Psoas muscle (tissue), 7 donors: ENCODE results near the gene ACR. TPM values are rescaled to one million over a fixed set of nuclear protein-coding genes. Genes with fewer than 3 reads are reported as not detected.

ENCODE experiments used
- polyA plus RNA-seq, 3 donors: library from polyadenylated mRNA; stranded (reverse); fragments of 200-250 nt; gene quantifications; one replicate each; pipeline ENCODE4 v1.2.3, GENCODE V29; 2013
- total RNA-seq, 4 donors: library from RNA; stranded (reverse); fragmentation: NEBNext Ultra II Directional in 2 of 4; extraction: Animal tissue kit (Norgen Biotek cat#: 25700) in 2 of 4; gene quantifications; one replicate each; pipeline versions ENCODE4 v1.2.1 to v1.2.4, GENCODE V29; 2021 to 2023
- donor health status: healthy with polysubstance abuse.
- donor health status: DM: no; HTN: no; CAD: no; lungs with moderate emphysema.
- donor health status: Bipolar disorder and iron deficiency.
- donor health status: healthy.
- donor health status: DM: no; HTN: no; CAD: no.
- donor health status: DM: no; HTN: no; CAD: no.
- donor health status: DM: yes; HTN: yes; CAD: no.

Gene ACR
- total and polyA plus RNA-seq, 7 donors: 0.10 to 0.82 (median 0.26) TPM; not detected in 2

Other genes starting within 250 kb of the ACR start
- gene LMF2, start 230.5 kb upstream of the ACR start, total RNA-seq: 10 to 100 TPM; 16.7 to 18.6 (median 17.3) TPM
- 10 to 100 TPM; 14.9 to 24.1 (median 15.6) TPM for gene LMF2, start 230.5 kb upstream of the ACR start, polyA plus RNA-seq
- gene NCAPH2, start 230.0 kb upstream of the ACR start, total RNA-seq: 10 to 100 TPM; 19.2 to 24.2 (median 21.7) TPM
- 10 to 100 TPM; 21.8 to 26.3 (median 23.7) TPM for gene NCAPH2, start 230.0 kb upstream of the ACR start, polyA plus RNA-seq
- under 1 TPM in 1 of 4 donors, not detected in 3; 0.97 TPM for gene SCO2, start 212.6 kb upstream of the ACR start, total RNA-seq
- gene SCO2, start 212.6 kb upstream of the ACR start, polyA plus RNA-seq: under 1 TPM in 2 of 3 donors, not detected in 1; 0.99 to 1.00 TPM
- gene TYMP, start 208.2 kb upstream of the ACR start, total RNA-seq: 10 to 100 TPM in 3 of 4 donors, 1 to 10 TPM in 1; 7.1 to 18.8 (median 13.3) TPM
- 10 to 100 TPM in 1 of 3 donors, 1 to 10 TPM in 2; 5.0 to 26.0 (median 7.0) TPM for gene TYMP, start 208.2 kb upstream of the ACR start, polyA plus RNA-seq
- gene KLHDC7B, start 192.3 kb upstream of the ACR start, total RNA-seq: under 1 TPM in 1 of 4 donors, not detected in 3; 0.11 TPM
- gene KLHDC7B, start 192.3 kb upstream of the ACR start, polyA plus RNA-seq: under 1 TPM in 2 of 3 donors, not detected in 1; 0.01 TPM
- not detected for gene SYCE3, start 175.3 kb upstream of the ACR start, total RNA-seq
- not detected for gene SYCE3, start 175.3 kb upstream of the ACR start, polyA plus RNA-seq
- gene CPT1B, start 159.8 kb upstream of the ACR start, total RNA-seq: 100 to 1,000 TPM in 3 of 4 donors, 10 to 100 TPM in 1; 75.8 to 144 (median 139) TPM
- gene CPT1B, start 159.8 kb upstream of the ACR start, polyA plus RNA-seq: 10 to 100 TPM; 57.4 to 87.6 (median 70.8) TPM
- 10 to 100 TPM; 11.5 to 25.2 (median 16.3) TPM for gene CHKB, start 155.4 kb upstream of the ACR start, total RNA-seq
- gene CHKB, start 155.4 kb upstream of the ACR start, polyA plus RNA-seq: 10 to 100 TPM; 13.1 to 14.3 (median 13.6) TPM
- gene MAPK8IP2, start 137.4 kb upstream of the ACR start, total RNA-seq: under 1 TPM; 0.12 to 0.34 (median 0.17) TPM
- gene MAPK8IP2, start 137.4 kb upstream of the ACR start, polyA plus RNA-seq: under 1 TPM; 0.13 to 0.22 (median 0.15) TPM
- gene ARSA, start 110.1 kb upstream of the ACR start, total RNA-seq: 10 to 100 TPM in 2 of 4 donors, 1 to 10 TPM in 2; 8.8 to 13.6 (median 10.4) TPM
- gene ARSA, start 110.1 kb upstream of the ACR start, polyA plus RNA-seq: 10 to 100 TPM in 1 of 3 donors, 1 to 10 TPM in 2; 8.3 to 11.7 (median 9.8) TPM
- 10 to 100 TPM in 3 of 4 donors, 1 to 10 TPM in 1; 7.5 to 16.3 (median 13.5) TPM for gene SHANK3, start 65.4 kb upstream of the ACR start, total RNA-seq
- gene SHANK3, start 65.4 kb upstream of the ACR start, polyA plus RNA-seq: 1 to 10 TPM; 4.2 to 9.3 (median 4.8) TPM
- 10 to 100 TPM in 1 of 4 donors, 1 to 10 TPM in 3; 4.1 to 11.8 (median 6.0) TPM for gene RABL2B, start 45.4 kb downstream of the ACR start, total RNA-seq
- gene RABL2B, start 45.4 kb downstream of the ACR start, polyA plus RNA-seq: 10 to 100 TPM in 2 of 3 donors, 1 to 10 TPM in 1; 7.1 to 12.7 (median 12.2) TPM